ENCODE data around the gene SLC7A6.

The SLC7A6 gene

GRCh38 chr16:68257251-68257905 is 6.9 kb upstream of the SLC7A6 start:
- FAIRE-seq (no peak), DNase-seq (ENCODE audit: insufficient read length, low spot score) (peak; percentile 43)
- TF ChIP-seq POLR2A (IDR thresholded peaks at IDR 0.05; ENCODE audit: low read depth, low read length): no peak

- TF ChIP-seq POLR2A (IDR thresholded peaks at IDR 0.05; ENCODE audit: low read depth, low read length): no peak
- FAIRE-seq: peak; percentile 86
- DNase-seq (ENCODE audit: insufficient read length, low spot score): peak; percentile 92
Measured at GRCh38 chr16:68257906-68258800, 6.2 kb upstream of the SLC7A6 start.

DNA sequence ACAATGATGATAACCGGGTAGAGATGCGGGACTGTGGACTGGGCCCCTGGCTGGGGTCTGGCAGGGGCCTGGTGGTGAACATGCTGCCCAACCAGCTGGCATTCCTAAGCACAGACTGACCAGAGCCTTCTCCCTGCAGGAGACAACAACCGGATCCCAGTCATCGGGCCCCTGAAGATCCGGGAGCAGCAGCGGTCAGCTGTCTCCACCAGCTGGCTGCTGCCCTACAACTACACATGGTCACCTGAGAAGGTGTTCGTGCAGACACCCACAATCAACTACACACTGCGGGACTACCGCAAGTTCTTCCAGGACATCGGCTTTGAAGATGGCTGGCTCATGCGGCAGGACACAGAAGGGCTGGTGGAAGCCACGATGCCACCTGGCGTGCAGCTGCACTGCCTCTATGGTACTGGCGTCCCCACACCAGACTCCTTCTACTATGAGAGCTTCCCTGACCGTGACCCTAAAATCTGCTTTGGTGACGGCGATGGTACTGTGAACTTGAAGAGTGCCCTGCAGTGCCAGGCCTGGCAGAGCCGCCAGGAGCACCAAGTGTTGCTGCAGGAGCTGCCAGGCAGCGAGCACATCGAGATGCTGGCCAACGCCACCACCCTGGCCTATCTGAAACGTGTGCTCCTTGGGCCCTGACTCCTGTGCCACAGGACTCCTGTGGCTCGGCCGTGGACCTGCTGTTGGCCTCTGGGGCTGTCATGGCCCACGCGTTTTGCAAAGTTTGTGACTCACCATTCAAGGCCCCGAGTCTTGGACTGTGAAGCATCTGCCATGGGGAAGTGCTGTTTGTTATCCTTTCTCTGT is 5.1 kb upstream of the SLC7A6 start:
- no peak for TF ChIP-seq POLR2A (IDR thresholded peaks at IDR 0.05; ENCODE audit: low read depth, low read length)
- FAIRE-seq (no peak), DNase-seq (ENCODE audit: insufficient read length, low spot score) (no peak)

DNA sequence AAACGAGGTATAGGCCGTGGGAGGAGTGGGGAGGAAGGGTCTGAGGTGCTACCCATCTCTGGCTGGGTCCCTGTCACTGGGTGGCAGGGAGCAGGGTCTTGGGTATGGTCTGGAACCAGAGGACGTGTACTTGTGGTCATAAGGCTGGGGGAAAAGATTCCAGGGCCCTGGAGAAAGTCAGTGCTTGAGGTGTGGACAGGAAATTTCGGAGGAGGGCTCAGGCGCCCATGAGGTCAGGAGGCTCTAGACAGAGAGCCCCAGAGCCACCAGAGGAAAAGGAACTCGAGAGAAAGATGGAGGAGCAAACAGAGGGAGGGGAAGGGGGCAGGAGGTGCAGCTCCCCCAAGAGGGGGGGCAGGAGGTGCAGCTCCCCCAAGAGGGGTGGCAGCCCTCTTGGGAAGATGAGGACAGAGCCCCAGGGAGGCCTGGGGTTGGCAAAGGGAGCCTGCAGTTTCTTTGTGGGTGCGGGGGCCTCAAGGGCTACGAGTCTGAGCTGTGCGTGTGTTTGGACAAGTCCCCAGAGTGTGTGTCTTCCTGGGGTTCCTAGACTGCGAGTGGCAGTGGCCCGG is 683 bp upstream of the SLC7A6 start:
- no peak for TF ChIP-seq POLR2A (IDR thresholded peaks at IDR 0.05; ENCODE audit: low read depth, low read length)
- FAIRE-seq (no peak), DNase-seq (ENCODE audit: insufficient read length, low spot score) (no peak)

GRCh38 chr16:68265078-68265920 is 973 bp downstream of the SLC7A6 start:
- FAIRE-seq (peak; percentile 50), DNase-seq (ENCODE audit: insufficient read length, low spot score) (peak; percentile 85)
- no peak for TF ChIP-seq POLR2A (IDR thresholded peaks at IDR 0.05; ENCODE audit: low read depth, low read length)

DNA sequence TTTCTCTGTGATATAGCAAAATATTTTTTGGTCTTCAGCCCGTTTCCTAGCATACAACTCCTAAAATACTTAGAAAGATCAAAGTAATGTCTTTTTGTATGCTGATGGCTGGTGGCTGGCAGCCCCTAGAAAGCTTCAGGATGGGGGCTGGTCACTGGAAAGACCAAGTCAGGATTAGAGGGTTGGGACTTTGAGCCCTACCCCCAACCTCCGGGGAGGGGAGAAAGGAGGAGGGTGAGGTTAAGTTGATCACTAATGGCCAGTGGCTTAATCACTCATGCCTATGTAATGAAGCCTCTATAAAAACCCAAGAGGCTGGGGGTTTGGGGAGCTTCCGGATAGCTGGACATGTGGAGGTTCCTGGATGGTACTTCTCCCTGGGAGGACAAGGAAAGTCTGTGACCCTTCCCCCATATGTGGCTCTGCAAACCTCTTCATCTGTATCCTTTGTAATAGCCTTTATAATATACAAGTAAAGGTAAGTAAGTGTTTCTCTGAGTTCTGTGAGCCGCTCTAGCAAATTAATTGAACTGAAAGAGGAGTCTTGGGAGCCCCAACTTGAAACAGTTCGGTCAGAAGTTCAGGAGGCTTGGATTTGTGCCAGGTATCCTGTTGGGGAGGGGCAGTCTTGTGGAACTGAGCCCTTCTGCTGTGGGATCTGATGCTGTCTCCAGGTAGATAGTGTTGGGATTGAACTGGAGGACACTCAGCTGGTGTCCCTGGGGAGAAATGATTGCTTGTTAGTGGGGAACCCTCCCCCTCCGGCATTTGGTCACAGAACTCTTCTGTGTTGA is 3.5 kb downstream of the SLC7A6 start:
- DNase-seq (ENCODE audit: insufficient read length, low spot score) (no peak), FAIRE-seq (no peak)
- no peak for TF ChIP-seq POLR2A (IDR thresholded peaks at IDR 0.05; ENCODE audit: low read depth, low read length)

- DNase-seq (ENCODE audit: insufficient read length, low spot score) (no peak), FAIRE-seq (no peak)
- no peak for TF ChIP-seq POLR2A (IDR thresholded peaks at IDR 0.05; ENCODE audit: low read depth, low read length)
Measured at GRCh38 chr16:68269793-68270192, 5.5 kb downstream of the SLC7A6 start.

DNA sequence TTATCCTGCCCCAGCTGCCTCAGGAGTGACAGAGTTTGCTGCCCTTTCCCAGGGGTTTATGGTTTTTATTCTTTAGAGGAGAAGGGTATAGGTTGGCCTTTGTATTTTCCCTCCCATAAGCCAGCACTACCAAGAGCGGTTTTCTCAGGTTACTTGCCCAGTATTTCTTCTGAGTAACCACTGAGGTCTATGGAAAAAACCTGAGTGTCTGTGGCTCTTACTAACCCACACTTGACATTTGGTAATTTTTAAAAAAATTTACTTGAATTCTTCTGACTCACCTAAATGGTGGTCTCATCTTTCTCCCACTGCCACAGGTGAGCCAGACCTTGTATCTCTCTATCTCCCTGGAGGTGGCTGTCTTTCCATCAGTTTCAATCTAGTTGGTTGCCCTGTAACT is 6.0 kb downstream of the SLC7A6 start:
- FAIRE-seq (no peak), DNase-seq (ENCODE audit: insufficient read length, low spot score) (no peak)
- TF ChIP-seq POLR2A (IDR thresholded peaks at IDR 0.05; ENCODE audit: low read depth, low read length): no peak

- FAIRE-seq (no peak), DNase-seq (ENCODE audit: insufficient read length, low spot score) (no peak)
Measured at GRCh38 chr16:68272507-68273209, 8.3 kb downstream of the SLC7A6 start.

GRCh38 chr16:68273459-68273858 is 9.1 kb downstream of the SLC7A6 start:
- FAIRE-seq (no peak), DNase-seq (ENCODE audit: insufficient read length, low spot score) (no peak)
- no peak for TF ChIP-seq POLR2A (IDR thresholded peaks at IDR 0.05; ENCODE audit: low read depth, low read length)

More at GRCh38 chr16:68272507-68273209, 8.3 kb downstream of the SLC7A6 start:
- TF ChIP-seq POLR2A (IDR thresholded peaks at IDR 0.05; ENCODE audit: low read depth, low read length): no peak

DNA sequence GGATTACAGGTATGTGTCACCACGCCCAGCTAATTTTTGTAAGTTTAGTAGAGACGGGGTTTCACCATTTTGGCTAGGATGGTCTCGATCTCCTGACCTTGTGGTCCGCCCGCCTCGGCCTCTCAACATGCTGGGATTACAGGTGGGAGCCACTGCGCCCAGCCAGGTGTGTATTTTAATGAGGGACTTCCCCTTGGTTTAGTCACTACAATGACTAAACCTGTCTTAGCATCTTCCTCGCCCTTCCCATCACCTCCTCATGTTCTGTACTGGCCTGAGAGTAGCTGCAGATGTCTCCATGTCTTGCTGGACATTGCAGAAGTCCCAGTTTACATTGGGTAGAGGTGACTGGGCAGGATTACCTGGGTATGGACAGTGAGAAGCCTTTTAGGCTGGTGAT is 9.6 kb downstream of the SLC7A6 start:
- no peak for TF ChIP-seq POLR2A (IDR thresholded peaks at IDR 0.05; ENCODE audit: low read depth, low read length)
- DNase-seq (ENCODE audit: insufficient read length, low spot score): no peak
- FAIRE-seq: no peak

DNA sequence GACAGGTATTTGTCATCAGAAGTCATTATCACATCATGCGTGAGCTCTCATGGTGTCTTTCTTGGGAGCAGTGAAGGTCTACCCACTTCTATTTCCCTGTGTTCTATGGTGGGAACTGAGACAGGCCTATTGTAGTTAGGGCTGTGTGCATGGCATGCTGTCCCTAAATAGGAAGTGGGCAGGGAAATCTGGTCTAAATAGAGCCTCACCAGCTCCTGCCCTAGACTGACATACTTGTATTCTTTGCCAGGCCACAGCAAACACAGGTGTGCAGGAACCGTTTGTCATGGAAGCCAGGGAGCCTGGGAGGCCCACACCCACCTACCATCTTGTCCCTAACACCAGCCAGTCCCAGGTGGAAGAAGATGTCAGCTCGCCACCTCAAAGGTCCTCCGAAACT is 10.1 kb downstream of the SLC7A6 start:
- no peak for TF ChIP-seq POLR2A (IDR thresholded peaks at IDR 0.05; ENCODE audit: low read depth, low read length)
- DNase-seq (ENCODE audit: insufficient read length, low spot score) (no peak), FAIRE-seq (no peak)

Measured in H54 (cell line).